ENCODE results near the gene SERPIND1.
"Not testable (repeated sequence)": the region's sequence is repeated elsewhere in the genome, so short reads cannot be mapped to it uniquely, and the experiment has no call there.

SERPIND1 gene

DNA sequence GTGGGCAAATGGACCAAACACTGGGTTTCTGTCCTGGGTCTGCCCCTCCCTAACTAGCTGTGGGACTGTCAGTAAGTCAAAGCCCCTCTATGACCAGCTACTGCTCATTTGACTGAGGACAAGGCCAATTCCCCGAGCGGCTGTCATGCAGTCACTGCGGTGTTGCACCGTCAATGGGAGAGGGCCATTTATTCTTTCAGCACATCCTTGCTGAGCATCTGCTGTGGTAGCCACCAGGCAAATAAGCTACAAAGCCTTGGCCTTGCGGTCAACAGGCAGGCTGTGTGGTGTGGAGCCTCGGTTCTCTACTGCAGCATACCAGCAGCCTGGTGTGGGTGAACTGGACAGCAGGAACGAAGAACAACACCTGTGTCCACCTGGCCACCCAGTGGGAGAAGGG, 25.8 kb upstream of the SERPIND1 start:
- no peak for DNase-seq

DNA sequence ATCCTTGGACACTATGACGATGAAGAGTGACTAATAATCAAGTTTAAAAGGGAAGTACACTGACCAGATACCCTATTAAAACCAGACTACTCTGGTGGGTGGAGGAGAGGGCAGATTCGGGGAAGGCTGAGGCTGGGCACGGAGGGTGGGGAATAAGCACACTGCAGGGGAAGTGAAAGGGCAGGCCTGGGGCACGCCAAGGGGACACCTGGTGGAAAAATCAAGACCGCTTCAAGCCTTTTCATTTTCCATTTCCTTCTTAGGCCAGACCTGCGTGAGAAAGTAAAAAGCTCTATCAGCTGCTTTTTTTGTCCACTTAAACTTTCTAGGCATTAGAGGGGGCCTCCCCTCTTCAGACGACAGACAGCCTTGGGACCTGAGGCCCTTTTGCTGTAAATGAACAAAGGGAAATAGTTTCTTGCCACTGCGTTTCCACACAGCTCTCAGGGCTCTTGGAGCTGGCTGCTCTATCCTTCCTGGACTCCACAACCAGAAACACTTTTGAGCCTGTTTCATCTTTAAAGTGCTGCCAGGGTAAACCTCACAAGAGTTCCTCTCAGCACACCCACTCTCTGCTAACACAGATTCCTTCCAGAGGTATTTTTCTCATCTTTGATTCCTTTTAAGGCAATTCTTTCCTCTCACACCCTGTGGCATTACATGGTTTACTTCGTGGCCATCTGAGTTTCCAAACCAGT, 25.0 kb upstream of the SERPIND1 start:
- no peak for DNase-seq

DNA sequence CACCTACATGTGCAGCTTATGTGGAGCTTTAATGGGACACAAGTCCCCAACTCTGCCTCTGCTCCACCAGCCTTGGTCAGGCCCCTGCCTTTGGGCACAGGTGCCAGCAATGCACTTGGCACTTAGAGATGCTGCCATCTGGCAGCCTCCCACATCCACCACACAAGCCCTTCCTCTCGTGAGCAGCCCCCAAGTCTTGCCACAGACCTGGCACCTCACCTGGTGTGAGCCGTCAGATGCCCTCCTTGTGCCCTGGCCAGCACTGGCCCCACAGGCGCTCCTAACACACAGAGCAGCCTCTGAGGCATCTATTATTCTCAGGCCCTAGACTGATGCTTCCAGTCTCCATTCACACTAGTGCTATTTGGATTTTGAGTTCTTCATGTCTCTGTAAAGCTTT, 24.5 kb upstream of the SERPIND1 start:
- no peak for DNase-seq

DNA sequence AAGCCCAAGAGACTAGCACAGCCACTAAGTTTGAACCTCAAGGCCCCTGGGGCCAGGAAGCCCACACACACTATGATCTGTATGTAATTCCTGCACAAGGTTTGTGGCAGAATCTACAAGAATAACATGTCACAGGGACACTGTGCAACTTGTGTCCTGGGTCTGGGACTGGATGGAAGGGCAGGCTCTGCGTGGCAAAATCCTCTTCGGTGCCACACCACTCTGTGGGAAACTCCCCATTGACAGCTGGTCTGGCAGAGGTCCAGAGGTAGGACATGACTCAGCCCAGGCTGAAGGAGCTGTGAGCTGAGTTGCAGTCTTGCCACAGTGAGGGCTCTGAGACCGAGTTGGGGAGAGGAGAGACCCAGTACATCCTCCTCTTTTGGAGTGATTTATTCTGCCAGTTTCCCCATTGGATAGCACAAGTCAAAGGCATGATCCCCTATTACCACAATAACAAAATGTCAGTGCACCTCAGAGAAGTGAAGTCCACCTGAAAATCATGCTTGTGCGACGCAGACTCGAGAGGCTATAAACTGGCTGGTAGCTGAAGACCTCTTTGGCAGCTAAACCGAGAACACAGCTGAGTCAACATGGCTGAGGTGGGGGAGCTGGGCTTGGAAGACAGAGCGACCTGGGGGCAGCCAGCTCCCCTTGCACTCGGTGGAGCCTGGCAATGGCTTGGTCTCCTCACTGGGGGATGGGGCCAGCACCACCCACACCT, 23.3 kb upstream of the SERPIND1 start:
- DNase-seq: no peak

DNA sequence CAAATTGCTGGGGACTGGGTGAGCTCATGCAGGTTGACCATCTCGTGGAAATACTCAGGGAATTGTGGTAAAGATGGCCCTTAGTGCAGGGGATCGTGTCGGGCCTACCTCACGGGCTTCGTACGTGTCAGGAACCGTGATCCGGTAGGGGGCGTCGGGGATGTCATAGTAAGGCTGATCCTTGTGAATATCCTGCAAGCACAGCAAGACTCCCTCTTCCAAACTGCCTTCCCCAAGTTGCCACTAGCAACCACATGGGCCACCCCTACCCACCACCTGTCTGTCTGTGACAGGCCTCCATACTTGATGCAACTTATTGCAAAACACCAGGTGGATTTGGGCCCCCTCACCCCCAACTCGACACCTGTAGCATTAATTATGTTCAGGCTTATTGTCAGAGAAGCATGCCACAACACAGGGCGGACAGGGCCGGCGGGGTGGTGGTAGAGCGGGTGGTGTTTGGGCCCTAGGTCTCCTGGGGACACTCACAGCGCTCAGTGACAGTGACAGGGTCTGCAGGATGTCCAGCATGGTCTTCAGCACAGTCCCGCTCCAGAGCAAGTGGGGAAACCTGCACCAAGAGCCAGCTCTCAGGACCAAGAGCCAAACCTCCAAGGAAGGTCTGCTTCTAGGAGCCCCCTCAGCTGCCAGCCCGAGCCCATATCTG, 22.6 kb upstream of the SERPIND1 start:
- no peak for DNase-seq

DNA sequence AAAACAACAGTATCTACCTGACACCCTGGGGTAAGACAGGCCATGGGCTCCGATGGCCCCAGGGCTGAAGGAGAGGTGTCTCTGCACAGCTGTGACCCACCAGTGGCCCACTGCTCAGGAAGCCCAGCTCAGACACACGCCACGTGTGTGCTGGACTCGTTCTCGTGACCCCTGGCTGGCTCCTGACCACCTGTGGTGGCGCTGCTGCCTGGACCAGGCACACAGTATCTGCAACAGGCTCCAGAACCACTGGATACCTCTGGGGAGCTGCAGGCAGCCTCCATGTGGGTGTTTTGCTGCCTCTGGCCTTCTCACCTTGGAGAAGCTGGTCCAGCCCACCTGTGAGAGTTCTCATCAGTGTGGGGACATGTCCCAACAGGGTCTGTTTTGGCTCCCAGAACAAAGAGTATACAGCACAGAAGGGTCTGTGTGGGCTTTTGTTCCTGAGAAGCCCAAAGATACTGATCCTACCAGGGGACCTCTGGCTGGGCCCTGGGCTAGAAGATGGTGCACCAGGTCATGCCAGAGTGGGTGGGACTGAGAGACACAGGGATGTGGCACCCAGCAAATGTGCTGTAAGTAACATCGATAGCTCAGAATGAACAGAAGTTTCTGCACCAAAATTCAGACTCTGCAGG, 21.7 kb upstream of the SERPIND1 start:
- DNase-seq: no peak

DNA sequence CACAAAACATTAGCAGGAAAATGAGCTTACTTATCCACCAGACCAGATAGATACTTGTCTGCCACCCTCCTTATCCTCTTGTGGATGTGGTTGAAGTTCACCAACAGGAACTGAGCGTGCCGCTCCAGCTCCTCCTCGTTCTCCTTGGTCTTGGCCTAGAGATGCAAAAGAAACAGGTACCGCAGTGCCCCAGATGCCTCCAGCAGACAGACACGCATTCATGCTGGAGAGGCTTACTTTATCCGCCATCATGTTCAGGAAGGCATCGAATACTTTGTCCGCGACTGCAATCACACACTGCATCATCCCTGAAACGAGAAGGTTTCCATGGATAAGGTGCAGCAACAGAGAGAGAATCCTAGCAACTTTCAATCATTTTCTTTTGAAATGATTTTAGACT, 21.0 kb upstream of the SERPIND1 start:
- DNase-seq: no peak

DNA sequence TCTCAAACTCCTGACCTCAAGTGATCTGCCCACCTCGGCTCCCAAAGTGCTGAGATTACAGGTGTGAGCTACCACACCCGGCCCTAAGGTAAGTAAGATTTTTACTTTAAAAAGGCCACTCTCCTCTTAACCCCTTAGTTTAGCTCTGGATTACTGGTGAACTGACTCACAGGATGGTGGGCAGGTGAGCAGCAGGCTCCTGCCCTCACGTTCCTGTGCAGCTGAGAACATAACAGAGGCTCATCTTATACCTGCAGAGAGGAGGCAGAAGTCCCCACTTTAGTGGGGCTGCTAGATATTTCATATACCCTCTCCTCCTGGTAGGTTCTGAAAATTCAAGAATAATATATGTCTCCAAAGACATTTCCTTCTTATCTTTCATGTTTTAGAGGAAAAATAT, 17.1 kb upstream of the SERPIND1 start:
- no peak for DNase-seq

DNA sequence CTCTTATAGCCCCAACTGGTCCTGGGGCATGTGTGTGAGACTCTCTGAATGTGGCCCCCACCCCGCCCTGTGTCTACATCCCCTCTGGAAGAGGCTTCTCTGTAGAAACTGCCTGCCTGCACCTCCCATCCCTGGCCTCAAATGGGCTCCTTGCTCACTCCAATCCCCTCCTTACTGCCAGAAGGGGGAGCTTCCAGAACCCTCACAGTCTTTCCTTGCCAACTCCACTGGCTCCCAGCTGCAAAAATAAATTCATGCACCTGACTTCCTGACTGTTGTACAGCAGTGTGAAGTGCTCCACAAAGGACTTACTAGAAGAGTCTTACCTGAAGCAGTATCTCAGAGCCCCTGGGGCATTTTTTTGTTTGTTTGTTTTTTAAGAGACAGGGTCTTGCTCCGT, 15.2 kb upstream of the SERPIND1 start:
- DNase-seq: no peak

DNA sequence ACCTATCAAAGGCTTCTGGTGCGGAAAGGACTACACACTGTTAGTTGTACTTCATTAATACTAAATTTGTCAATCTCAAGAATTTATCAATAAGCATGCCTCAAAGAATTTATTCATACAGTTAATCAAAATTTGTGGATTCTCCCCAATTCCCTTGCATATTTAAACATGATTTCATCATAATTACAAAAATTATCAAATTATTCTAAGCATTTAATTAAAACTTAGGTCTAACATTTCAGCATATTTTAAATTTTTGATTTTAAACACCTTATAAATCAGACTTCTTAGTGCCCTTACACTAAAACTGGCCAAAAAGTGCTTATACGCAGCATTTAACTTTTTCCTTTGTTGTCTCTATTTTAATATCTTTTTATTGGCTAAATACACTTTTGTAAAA, 13.8 kb upstream of the SERPIND1 start:
- DNase-seq: no peak

DNA sequence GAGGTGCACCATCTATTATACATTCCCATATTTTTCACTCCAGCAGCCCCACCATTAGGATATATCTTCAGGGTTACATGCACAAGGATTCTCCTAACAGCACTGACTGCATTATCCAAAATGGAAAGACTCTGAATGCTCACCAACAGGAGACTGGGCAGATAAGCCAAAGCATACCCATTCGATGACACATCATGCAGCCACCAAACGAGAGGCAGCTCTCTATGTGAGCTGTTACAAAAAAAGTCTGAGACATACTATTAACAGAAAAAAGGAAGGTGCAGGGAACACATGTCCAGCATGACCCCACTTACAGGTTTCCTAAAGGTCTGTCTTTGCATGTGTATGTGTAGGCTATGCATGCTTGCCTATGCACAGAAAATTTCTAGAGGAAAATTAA, 12.4 kb upstream of the SERPIND1 start:
- no peak for DNase-seq

DNA sequence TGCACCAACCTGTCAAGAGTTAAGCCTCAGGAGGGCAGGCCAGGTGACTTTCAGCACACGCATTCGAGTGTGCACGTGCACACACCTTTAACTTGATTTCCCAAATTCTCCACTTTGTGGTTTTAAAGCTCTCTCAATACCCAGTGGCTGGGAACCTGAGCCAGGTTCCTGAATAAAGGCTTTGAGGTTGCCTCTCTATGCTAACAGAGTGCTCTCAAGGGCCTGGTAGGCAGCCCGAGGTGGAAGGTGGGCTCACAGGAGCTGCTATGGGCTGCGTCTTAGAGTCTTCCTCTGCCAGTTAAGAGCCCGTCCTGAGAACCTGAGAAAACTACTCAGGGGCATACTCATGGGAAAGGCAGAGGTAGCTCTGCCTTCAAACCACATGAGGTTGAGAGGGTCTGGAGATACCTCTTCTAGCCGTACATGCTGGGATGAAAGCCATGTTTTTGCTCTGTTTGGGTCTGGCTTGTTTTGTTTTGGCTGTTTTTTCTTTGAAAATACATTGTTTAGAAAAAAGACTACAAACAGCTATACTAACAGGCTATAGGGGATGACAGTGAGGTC, 11.6 kb upstream of the SERPIND1 start:
- DNase-seq: no peak

DNA sequence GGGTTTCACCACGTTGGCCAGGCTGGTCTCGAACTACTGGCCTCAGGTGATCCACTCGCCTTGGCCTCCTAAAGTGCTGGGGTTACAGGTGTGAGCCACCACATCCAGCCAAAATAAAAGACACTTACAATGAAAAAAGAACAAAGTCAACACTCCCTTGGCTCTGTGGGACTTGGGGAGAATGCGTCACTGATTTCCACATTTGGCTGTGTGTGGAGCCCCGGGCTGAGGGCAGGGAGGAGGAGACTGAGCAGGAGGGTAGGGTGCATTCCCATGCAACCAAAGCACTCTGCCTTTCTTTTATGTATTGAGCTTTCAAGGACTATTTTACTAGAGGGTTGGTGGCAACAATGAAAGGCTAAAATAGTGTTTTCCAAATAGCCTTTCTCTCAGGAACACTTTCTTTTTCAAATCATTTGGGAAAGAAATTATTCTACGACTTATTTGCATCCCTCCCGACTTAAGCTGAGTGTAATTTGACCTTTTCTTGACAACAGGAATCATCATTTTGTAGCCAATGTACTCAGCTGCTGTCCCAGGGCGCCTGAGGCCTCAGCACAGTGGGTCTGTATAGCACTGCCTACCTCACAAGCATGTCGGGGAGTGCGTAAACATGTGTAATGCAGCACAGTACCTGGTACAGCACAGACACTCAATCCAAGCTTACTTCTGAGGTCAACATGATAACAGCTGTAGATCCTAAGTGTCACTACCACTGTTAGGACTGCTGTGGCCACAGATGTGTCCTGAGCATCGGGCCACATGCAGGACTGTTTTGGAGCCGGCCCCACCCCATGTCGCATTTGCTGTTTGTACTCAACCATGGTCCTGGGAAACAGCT, 10.1 kb upstream of the SERPIND1 start:
- DNase-seq: no peak

DNA sequence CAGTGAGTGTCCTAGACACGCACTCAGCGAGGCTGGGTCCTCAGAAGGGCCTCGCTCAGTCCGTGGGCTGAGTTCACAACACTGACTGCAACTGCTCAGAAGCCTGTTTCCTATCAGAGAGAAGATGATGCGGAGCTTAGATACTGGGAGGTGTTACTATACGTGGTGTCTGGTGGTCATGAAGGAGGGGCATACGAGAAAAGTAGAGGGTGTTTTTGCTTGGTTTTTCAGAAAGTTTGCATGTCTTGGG, 9.5 kb upstream of the SERPIND1 start:
- no peak for DNase-seq

DNA sequence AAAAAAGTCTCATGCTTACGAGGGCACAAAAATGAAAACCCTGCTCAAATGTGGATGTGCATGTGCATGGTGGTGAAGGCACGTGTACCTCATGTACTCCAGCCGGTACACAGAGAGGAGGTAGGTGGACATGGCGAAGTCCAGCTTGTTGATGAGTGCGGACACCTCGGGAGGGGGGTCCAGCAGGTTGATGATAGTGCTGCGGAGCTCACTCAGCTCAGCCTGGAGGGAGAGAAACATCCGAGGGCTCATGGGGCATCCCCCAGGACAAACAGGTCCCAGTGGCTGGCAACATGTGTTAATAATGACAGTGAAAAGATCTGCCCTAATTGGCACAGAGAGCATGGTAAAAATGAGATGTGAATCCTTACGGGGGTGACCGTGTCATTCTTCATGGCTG, 9.2 kb upstream of the SERPIND1 start:
- no peak for DNase-seq

DNA sequence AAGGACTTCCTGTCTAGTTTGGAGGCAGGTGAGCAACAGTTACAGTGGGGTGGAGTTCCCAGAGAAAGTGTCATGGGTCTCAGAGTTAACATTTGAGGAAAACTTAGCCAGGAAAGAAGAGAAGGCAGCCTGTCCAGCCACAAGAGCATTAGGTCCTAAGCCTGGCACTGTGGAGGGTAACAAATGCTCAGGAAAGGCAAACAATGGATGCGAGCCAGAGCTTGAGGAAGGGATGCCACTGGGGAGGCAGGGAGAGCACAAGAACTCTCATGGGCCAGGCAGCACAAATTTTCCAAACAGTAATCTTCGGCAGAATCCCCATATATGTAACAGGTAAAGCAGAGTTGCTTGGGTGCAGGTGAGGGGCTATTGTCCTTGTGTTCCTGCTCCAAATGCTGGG, 8.0 kb upstream of the SERPIND1 start:
- DNase-seq: no peak

DNA sequence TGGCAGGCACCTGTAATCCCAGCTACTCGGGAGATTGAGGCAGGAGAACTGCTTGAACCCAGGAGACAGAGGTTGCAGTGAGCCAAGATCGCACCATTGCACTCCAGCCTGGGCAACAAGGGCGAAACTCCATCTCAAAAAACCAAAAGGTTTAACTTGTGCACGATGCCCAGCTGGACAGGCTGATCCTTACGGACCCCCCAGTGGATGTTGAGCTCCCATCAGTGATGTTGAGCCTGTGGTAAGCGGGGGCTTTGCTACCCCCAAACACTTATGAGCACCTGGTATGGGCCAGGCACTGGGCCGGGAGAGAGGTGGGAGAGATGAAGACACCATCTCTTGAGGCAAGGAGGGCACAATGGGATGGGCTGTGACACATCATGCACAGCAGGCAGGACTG, 7.4 kb upstream of the SERPIND1 start:
- no peak for DNase-seq

DNA sequence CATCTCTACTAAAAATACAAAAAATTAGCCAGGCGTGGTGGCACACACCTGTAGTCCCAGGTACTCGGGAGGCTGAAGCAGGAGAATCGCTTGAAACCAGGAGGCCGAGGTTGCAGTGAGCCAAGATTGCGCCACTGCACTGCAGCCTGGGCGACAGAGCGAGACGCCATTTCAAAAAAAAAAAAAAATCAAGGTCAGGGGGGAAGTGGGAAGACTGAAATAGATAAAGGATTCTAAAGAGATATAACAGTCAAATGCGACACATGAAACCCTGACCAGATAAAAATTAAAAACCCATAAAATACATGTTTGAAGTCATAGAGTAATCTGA, 4.5 kb upstream of the SERPIND1 start:
- DNase-seq: not testable (repeated sequence)

DNA sequence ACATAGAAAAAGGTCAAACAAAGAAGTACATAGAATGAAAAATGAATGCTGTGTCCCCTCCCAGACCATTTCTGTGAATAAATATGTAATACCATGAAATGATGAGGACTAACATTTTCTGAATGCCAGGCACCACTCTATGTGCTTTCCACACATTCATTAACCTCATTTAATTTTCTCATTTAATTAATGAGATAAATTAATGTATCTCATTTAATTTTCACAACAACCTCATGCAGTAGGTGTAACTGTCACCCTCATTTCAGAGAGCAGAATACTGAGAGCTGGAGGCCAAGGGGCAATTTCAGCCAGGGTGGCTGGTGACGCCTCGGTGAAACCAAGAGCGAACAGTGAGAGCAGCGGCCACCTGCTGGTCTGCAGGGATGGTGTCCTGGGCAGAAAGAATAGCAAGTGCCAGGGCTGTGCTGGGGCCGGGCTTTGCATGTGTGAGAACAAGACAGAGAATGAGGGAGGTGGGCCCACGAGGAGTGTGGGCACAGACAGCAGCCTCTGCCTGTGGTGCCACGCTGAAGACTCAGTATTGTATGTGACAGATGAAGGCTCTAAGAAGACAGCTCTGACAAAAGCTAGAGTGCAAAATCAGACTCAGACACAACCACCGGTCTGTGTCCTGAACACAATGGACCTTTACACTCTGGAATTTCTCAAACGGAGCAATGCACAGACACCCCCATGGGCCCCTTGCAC, 1.8 kb upstream of the SERPIND1 start:
- DNase-seq: no peak

DNA sequence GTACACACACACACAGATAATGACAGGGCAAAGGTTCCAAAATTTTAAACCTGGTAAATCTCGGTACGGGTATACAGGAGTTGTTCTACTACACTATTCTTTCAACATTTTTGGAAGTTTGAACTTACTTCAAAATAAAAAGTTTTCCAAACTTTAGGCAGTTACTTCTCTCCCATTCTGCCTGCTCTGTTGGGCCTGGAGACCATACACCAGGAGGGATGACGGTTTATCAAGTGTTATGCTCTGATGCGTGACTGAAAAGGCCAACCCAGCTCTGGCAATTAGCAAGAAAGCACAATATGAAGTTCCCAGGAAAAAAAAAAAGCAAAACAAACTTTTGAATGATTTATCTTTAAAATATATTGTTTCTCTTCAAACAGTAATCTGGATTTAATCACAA, 969 bp downstream of the SERPIND1 start:
- no peak for DNase-seq

DNA sequence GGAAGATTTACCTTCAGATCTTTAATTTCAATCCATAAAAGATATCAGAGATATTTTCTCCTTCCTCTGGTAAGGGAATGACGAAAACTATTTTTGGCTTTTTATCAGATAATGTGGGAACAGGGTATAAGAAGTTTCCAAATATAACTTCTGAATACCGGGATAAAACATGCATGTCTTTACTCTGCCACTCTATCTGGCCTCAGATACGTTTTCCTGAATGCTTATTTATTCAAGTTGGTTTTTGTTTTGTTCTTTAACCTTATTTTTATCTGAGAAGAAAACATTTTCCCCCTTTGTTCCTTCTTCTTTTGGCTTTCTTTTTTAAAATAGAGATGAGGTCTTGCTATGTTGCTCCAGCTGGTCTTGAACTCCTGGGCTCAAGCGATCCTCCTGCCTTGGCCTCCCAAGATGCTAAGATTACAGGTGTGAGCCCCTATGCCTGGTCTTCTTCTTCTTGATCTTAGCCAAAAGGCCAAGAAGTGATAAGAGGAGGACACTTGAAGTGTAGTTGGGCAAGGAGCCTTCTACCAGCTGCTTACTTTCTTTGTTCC, 1.5 kb downstream of the SERPIND1 start:
- no peak for DNase-seq

All from NCI-H187 treated with DMSO at 0.1 percent for 48 hours (cell line).